ENCODE measurements around the gene PPP1R3C.

PPP1R3C gene

GRCh38 chr10:91628383-91628782, 4.5 kb downstream of the PPP1R3C start:
- Histone ChIP-seq H3K4me1 (ENCODE audit: control insufficient read depth, insufficient read depth, low read length) (0 out of 2 replicates have a peak, but pooled peaks cover 2% of the 10 kb centered on the region), H3K27me3 (ENCODE audit: control insufficient read depth, insufficient read depth, low read length) (peaks cover 9% of the 10 kb centered on the region), H3K9ac (ENCODE audit: low read length) (no peak overlapping the region), H3K36me3 (ENCODE audit: control insufficient read depth, insufficient read depth, low read length) (no peaks in the 10 kb centered on the region), H3K9me3 (ENCODE audit: control insufficient read depth, insufficient read depth, low read depth, low read length) (no peaks in the 10 kb centered on the region), H3K27ac (ENCODE audit: low read depth, low read length) (no peak overlapping the region), H3K4me3 (ENCODE audit: low read depth, low read length) (no peak overlapping the region)

GRCh38 chr10:91627344-91628102, 5.3 kb downstream of the PPP1R3C start:
- Histone ChIP-seq H3K4me1 (ENCODE audit: control insufficient read depth, insufficient read depth, low read length) (no peaks in the 10 kb centered on the region), H3K9me3 (ENCODE audit: control insufficient read depth, insufficient read depth, low read depth, low read length) (no peaks in the 10 kb centered on the region), H3K4me3 (ENCODE audit: low read depth, low read length) (no peak overlapping the region), H3K27ac (ENCODE audit: low read depth, low read length) (no peak overlapping the region), H3K27me3 (ENCODE audit: control insufficient read depth, insufficient read depth, low read length) (peaks cover 3% of the 10 kb centered on the region), H3K9ac (ENCODE audit: low read length) (no peak overlapping the region), H3K36me3 (ENCODE audit: control insufficient read depth, insufficient read depth, low read length) (no peaks in the 10 kb centered on the region)

- Histone ChIP-seq H3K9ac (ENCODE audit: low read length) (no peak overlapping the region), H3K4me1 (ENCODE audit: control insufficient read depth, insufficient read depth, low read length) (no peaks in the 10 kb centered on the region), H3K36me3 (ENCODE audit: control insufficient read depth, insufficient read depth, low read length) (no peaks in the 10 kb centered on the region), H3K27me3 (ENCODE audit: control insufficient read depth, insufficient read depth, low read length) (no peaks in the 10 kb centered on the region), H3K4me3 (ENCODE audit: low read depth, low read length) (no peak overlapping the region), H3K9me3 (ENCODE audit: control insufficient read depth, insufficient read depth, low read depth, low read length) (no peaks in the 10 kb centered on the region), H3K27ac (ENCODE audit: low read depth, low read length) (no peak overlapping the region)
Measured at GRCh38 chr10:91626936-91627335, 5.9 kb downstream of the PPP1R3C start.

- no peaks in the 10 kb centered on the region for H3K4me1 ChIP-seq (ENCODE audit: control insufficient read depth, insufficient read depth, low read length)
- H3K36me3 ChIP-seq (ENCODE audit: control insufficient read depth, insufficient read depth, low read length), result no peaks in the 10 kb centered on the region
- H3K27me3 ChIP-seq (ENCODE audit: control insufficient read depth, insufficient read depth, low read length), result no peaks in the 10 kb centered on the region
- no peak overlapping the region for H3K9ac ChIP-seq (ENCODE audit: low read length)
- no peaks in the 10 kb centered on the region; the same call in 1 of the 2 replicates for H3K9me3 ChIP-seq (ENCODE audit: control insufficient read depth, insufficient read depth, low read depth, low read length)
- no peak overlapping the region for H3K4me3 ChIP-seq (ENCODE audit: low read depth, low read length)
- H3K27ac ChIP-seq (ENCODE audit: low read depth, low read length), result no peak overlapping the region
Measured at GRCh38 chr10:91624633-91625032, 8.2 kb downstream of the PPP1R3C start.

DNA sequence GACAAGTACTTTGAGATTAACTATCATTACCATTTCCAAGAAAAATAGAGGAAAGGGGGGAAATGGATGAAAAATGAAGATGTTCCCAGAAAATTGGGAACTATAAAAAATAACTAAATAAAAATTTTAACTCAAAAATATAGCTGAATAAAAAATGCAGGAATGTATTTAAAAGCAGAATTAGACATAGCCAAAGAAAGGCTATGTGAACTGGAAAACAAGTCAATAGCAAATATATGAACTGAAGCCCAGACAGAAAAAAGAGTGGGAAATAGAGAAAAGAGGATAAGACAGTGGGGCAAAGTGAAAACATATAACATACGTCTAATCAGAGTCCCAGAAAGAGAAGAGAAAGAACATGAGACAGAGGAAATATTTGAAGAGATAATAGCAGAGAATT, 10.3 kb downstream of the PPP1R3C start:
- Histone ChIP-seq H3K27me3 (ENCODE audit: control insufficient read depth, insufficient read depth, low read length) (no peaks in the 10 kb centered on the region), H3K9ac (ENCODE audit: low read length) (no peak overlapping the region), H3K36me3 (ENCODE audit: control insufficient read depth, insufficient read depth, low read length) (no peaks in the 10 kb centered on the region), H3K4me1 (ENCODE audit: control insufficient read depth, insufficient read depth, low read length) (no peaks in the 10 kb centered on the region), H3K4me3 (ENCODE audit: low read depth, low read length) (no peak overlapping the region), H3K9me3 (ENCODE audit: control insufficient read depth, insufficient read depth, low read depth, low read length) (no peaks in the 10 kb centered on the region; the same call in 1 of the 2 replicates), H3K27ac (ENCODE audit: low read depth, low read length) (no peak overlapping the region)

DNA sequence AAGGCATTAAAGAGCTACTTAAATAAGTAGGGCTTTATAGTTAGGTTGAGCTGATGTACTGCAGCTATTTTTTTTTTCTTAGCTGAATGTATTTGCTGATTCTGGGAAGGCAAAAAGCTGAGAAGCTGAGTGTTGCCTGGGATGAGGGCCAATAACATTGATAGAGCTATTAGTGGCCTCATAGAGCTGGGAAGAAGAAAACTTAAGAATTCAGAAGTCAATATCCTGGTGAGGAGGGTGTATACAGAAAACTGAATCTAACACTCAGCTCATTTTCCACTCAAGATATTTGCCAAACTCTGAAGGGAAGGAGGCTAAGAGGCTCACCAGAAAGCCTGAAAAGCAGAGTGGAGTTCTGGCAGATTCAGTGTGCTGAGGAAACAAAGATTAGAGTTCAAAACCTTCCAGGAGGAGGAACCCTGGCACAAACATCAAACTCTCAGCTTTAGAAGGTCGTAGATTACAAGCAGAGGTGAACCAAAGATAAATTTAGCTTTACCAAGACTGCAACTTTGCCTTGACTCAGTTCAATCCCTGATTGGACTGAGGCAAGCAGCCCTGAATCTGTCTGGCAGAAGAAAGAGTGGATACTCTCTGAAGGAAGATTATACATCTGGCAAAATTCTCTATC, 11.3 kb downstream of the PPP1R3C start:
- H3K4me3 ChIP-seq (ENCODE audit: low read depth, low read length), result no peak overlapping the region
- no peaks in the 10 kb centered on the region for H3K27me3 ChIP-seq (ENCODE audit: control insufficient read depth, insufficient read depth, low read length)

DNA sequence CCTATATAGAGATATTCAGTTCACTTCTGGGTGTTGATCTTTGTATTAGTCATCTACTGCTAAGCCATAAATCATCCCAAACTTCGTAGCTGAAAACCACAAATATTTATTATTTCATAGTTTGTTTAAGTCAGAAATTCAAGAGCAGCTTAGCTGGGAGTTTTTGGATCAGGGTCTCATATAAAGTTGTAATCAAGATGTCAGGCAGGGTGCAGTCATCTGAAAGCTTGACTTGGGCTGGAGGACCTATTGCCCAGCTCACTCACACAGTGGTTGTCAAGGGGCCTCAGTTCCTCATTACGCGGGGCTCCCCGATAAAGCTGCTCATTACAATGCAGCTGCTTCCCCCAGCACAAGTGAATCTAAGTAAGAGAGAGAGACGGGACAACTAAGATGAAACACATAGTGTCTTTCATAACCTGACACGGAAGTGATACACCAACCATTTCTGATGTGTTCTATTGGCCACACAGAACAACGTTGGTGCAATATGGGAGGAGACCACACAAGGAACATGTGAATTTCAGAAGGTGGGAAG, 15.7 kb downstream of the PPP1R3C start:
- H3K27ac ChIP-seq (ENCODE audit: low read depth, low read length), result no peak overlapping the region
- no peaks in the 10 kb centered on the region; the same call in 1 of the 2 replicates for H3K9me3 ChIP-seq (ENCODE audit: control insufficient read depth, insufficient read depth, low read depth, low read length)
- H3K27me3 ChIP-seq (ENCODE audit: control insufficient read depth, insufficient read depth, low read length), result no peaks in the 10 kb centered on the region
- H3K4me1 ChIP-seq (ENCODE audit: control insufficient read depth, insufficient read depth, low read length), result no peaks in the 10 kb centered on the region
- H3K36me3 ChIP-seq (ENCODE audit: control insufficient read depth, insufficient read depth, low read length), result no peaks in the 10 kb centered on the region
- H3K4me3 ChIP-seq (ENCODE audit: low read depth, low read length), result no peak overlapping the region
- H3K9ac ChIP-seq (ENCODE audit: low read length), result no peak overlapping the region

More for the DNA sequence above, 11.3 kb downstream of the PPP1R3C start:
- H3K36me3 ChIP-seq (ENCODE audit: control insufficient read depth, insufficient read depth, low read length), result no peaks in the 10 kb centered on the region
- H3K9me3 ChIP-seq (ENCODE audit: control insufficient read depth, insufficient read depth, low read depth, low read length), result no peaks in the 10 kb centered on the region; the same call in 1 of the 2 replicates
- H3K27ac ChIP-seq (ENCODE audit: low read depth, low read length), result no peak overlapping the region
- no peak overlapping the region for H3K9ac ChIP-seq (ENCODE audit: low read length)
- no peaks in the 10 kb centered on the region for H3K4me1 ChIP-seq (ENCODE audit: control insufficient read depth, insufficient read depth, low read length)

DNA sequence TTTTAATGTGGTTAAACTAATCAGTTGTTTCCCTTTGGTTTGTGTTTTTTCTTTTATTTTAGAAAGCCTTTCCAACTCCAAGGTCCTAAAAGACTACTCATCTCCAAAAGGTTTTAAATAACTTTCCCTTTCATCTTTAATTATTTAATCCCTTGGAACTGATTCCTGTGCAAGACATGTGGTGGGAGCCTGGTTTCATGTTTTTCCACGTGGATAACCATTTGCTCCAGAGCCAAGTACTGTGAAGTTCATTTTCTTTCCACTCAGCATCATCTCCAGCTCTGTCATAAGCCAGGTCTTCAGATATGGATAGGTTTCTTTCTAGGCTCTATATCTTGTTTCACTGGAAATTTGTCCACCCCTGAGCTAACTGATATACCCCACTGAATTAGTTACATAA, 16.7 kb downstream of the PPP1R3C start:
- Histone ChIP-seq H3K4me3 (ENCODE audit: low read depth, low read length) (no peak overlapping the region), H3K36me3 (ENCODE audit: control insufficient read depth, insufficient read depth, low read length) (no peaks in the 10 kb centered on the region), H3K4me1 (ENCODE audit: control insufficient read depth, insufficient read depth, low read length) (no peaks in the 10 kb centered on the region), H3K9ac (ENCODE audit: low read length) (no peak overlapping the region), H3K9me3 (ENCODE audit: control insufficient read depth, insufficient read depth, low read depth, low read length) (no peaks in the 10 kb centered on the region), H3K27me3 (ENCODE audit: control insufficient read depth, insufficient read depth, low read length) (no peaks in the 10 kb centered on the region), H3K27ac (ENCODE audit: low read depth, low read length) (no peak overlapping the region)

- H3K27me3 ChIP-seq (ENCODE audit: control insufficient read depth, insufficient read depth, low read length), result no peaks in the 10 kb centered on the region
- H3K27ac ChIP-seq (ENCODE audit: low read depth, low read length), result no peak overlapping the region
- no peaks in the 10 kb centered on the region for H3K4me1 ChIP-seq (ENCODE audit: control insufficient read depth, insufficient read depth, low read length)
- H3K4me3 ChIP-seq (ENCODE audit: low read depth, low read length), result no peak overlapping the region
- no peaks in the 10 kb centered on the region for H3K36me3 ChIP-seq (ENCODE audit: control insufficient read depth, insufficient read depth, low read length)
- no peak overlapping the region for H3K9ac ChIP-seq (ENCODE audit: low read length)
- H3K9me3 ChIP-seq (ENCODE audit: control insufficient read depth, insufficient read depth, low read depth, low read length), result no peaks in the 10 kb centered on the region
Measured at GRCh38 chr10:91614225-91614624, 18.6 kb downstream of the PPP1R3C start.

- Histone ChIP-seq H3K27me3 (ENCODE audit: control insufficient read depth, insufficient read depth, low read length) (no peaks in the 10 kb centered on the region), H3K9me3 (ENCODE audit: control insufficient read depth, insufficient read depth, low read depth, low read length) (no peaks in the 10 kb centered on the region), H3K36me3 (ENCODE audit: control insufficient read depth, insufficient read depth, low read length) (no peaks in the 10 kb centered on the region), H3K27ac (ENCODE audit: low read depth, low read length) (no peak overlapping the region), H3K4me3 (ENCODE audit: low read depth, low read length) (no peak overlapping the region), H3K4me1 (ENCODE audit: control insufficient read depth, insufficient read depth, low read length) (peaks cover 3% of the 10 kb centered on the region), H3K9ac (ENCODE audit: low read length) (no peak overlapping the region)
Measured at GRCh38 chr10:91613411-91614187, 19.3 kb downstream of the PPP1R3C start.

All from HUES6 (cell line).